BE2C (cell line): Measurements from ENCODE around the gene WNT8A. TPM values are rescaled to one million over a fixed set of nuclear protein-coding genes. Genes with fewer than 3 reads are reported as not detected.
A peak's percentile ranks its signal among the peaks of the same experiment; 100 is the strongest.
"Not testable (repeated sequence)": the region's sequence is repeated elsewhere in the genome, so short reads cannot be mapped to it uniquely, and the experiment has no call there.

ENCODE experiments used
- DNase-seq: peaks from one replicate; pipeline ENCODE4 v3.0.0-alpha.2; 2020
- H3K27me3 ChIP-seq: fragments of 250-450 bp; sonication (Bioruptor Pico); 2 replicates; pipeline ENCODE4 v1.5.1; 2020; ENCODE audit warnings: mild to moderate bottlenecking
- H3K36me3 ChIP-seq: fragments of 250-450 bp; sonication (Bioruptor Pico); 2 replicates; pipeline ENCODE4 v1.5.1; 2020; ENCODE audit warnings: mild to moderate bottlenecking
- H3K4me1 ChIP-seq: fragments of 250-450 bp; sonication (Bioruptor Pico); 2 replicates; pipeline ENCODE4 v1.5.1; 2020
- H3K4me3 ChIP-seq: 2 replicates; pipeline ENCODE4 v1.5.1; 2011; ENCODE audit warnings: low read depth, low read length
- H3K9me3 ChIP-seq: fragments of 250-450 bp; sonication (Bioruptor Pico); 2 replicates; pipeline ENCODE4 v1.5.1; 2020
- CTCF ChIP-seq: IDR thresholded peaks from 2 replicates; pipeline ENCODE4 v1.5.1; 2012; ENCODE audit warnings: mild to moderate bottlenecking, low read depth, low read length
- polyA plus RNA-seq: library from polyadenylated mRNA; unstranded; fragments of >200 nt; gene quantifications from one replicate; pipeline ENCODE4 v1.2.1, GENCODE V29; 2012; ENCODE audit warnings: low read depth, missing spikeins; ENCODE audit not compliant: insufficient read length, insufficient read depth

Gene WNT8A
- not detected for polyA plus RNA-seq

- no peak for TF ChIP-seq CTCF
- Histone ChIP-seq H3K36me3 (no peaks in the 10 kb centered on the region), H3K27me3 (no peaks in the 10 kb centered on the region), H3K4me1 (no peaks in the 10 kb centered on the region), H3K4me3 (no peak within 1 kb of the TSS), H3K9me3 (no peaks in the 10 kb centered on the region)
- DNase-seq, result no peak
Measured at GRCh38 chr5:138083702-138084101, at the start of gene WNT8A. TSS of gene WNT8A (plus strand) at chr5:138084033. CDS start at chr5:138084128, 95 bp downstream.

- H3K27me3 ChIP-seq, result no peaks in the 10 kb centered on the region
- peaks cover 6% of the 10 kb centered on the region for H3K4me1 ChIP-seq
- H3K36me3 ChIP-seq, result no peaks in the 10 kb centered on the region
- H3K4me3 ChIP-seq, result no peak overlapping the region
- peak; percentile 97 for TF ChIP-seq CTCF
- no peaks in the 10 kb centered on the region for H3K9me3 ChIP-seq
- DNase-seq, result peak; percentile 78
Measured at GRCh38 chr5:138035605-138036537, 48.0 kb upstream of the WNT8A start.

- TF ChIP-seq CTCF, result no peak
- DNase-seq, result no peak
- no peak overlapping the region for H3K4me3 ChIP-seq
Measured at GRCh38 chr5:138037271-138037670, 46.6 kb upstream of the WNT8A start.

GRCh38 chr5:138037907-138038633 is 45.8 kb upstream of the WNT8A start:
- DNase-seq, result no peak
- no peaks in the 10 kb centered on the region for H3K27me3 ChIP-seq
- H3K9me3 ChIP-seq, result no peaks in the 10 kb centered on the region
- peaks cover 6% of the 10 kb centered on the region for H3K4me1 ChIP-seq
- no peak overlapping the region for H3K4me3 ChIP-seq
- no peak for TF ChIP-seq CTCF
- no peaks in the 10 kb centered on the region for H3K36me3 ChIP-seq

More at GRCh38 chr5:138037271-138037670, 46.6 kb upstream of the WNT8A start:
- no peaks in the 10 kb centered on the region for H3K36me3 ChIP-seq
- peaks cover 6% of the 10 kb centered on the region for H3K4me1 ChIP-seq
- no peaks in the 10 kb centered on the region for H3K27me3 ChIP-seq
- H3K9me3 ChIP-seq, result no peaks in the 10 kb centered on the region

GRCh38 chr5:138038826-138039225 is 45.0 kb upstream of the WNT8A start:
- Histone ChIP-seq H3K9me3 (no peaks in the 10 kb centered on the region), H3K4me1 (peaks cover 6% of the 10 kb centered on the region), H3K27me3 (no peaks in the 10 kb centered on the region), H3K4me3 (no peak overlapping the region), H3K36me3 (no peaks in the 10 kb centered on the region)
- DNase-seq, result no peak
- TF ChIP-seq CTCF, result no peak

GRCh38 chr5:138045283-138045682 is 38.5 kb upstream of the WNT8A start:
- H3K9me3 ChIP-seq, H3K4me3 ChIP-seq, H3K27me3 ChIP-seq, H3K4me1 ChIP-seq, H3K36me3 ChIP-seq, DNase-seq: not testable (repeated sequence)
